Ishikawa (cell line): ENCODE measurements around the gene NTMT1.

ENCODE experiments used
- CEBPB ChIP-seq: IDR thresholded peaks from 2 replicates; pipeline ENCODE4 v1.6.1; 2012
- CREB1 ChIP-seq: IDR thresholded peaks from 2 replicates; pipeline ENCODE4 v1.6.1; 2012; ENCODE audit warnings: low read depth
- EGR1 ChIP-seq: IDR thresholded peaks from 2 replicates; pipeline ENCODE4 v1.6.1; 2012
- EP300 ChIP-seq: IDR thresholded peaks from 2 replicates; pipeline ENCODE4 v1.6.1; 2012; ENCODE audit warnings: borderline replicate concordance
- FOXM1 ChIP-seq: IDR thresholded peaks from 2 replicates; pipeline ENCODE4 v1.6.1; 2012; ENCODE audit warnings: low read depth, borderline replicate concordance
- NFIC ChIP-seq: IDR thresholded peaks from 2 replicates; pipeline ENCODE4 v1.6.1; 2012
- RAD21 ChIP-seq: IDR thresholded peaks from 2 replicates; pipeline ENCODE4 v1.6.1; 2012; ENCODE audit warnings: low read depth
- TAF1 ChIP-seq: IDR thresholded peaks from 2 replicates; pipeline ENCODE4 v1.6.1; 2012; ENCODE audit warnings: low read depth, mild to moderate bottlenecking
- TCF12 ChIP-seq: IDR thresholded peaks from 2 replicates; pipeline ENCODE4 v1.6.1; 2012; ENCODE audit warnings: low read depth
- TEAD4 ChIP-seq: IDR thresholded peaks from 2 replicates; pipeline ENCODE4 v1.6.1; 2012
- YY1 ChIP-seq: IDR thresholded peaks from 2 replicates; pipeline ENCODE4 v1.6.1; 2012; ENCODE audit warnings: low read depth
- ZBTB7A ChIP-seq: IDR thresholded peaks from 2 replicates; pipeline ENCODE4 v1.6.1; 2012; ENCODE audit warnings: low read depth
- TF ChIP-seq, protein P1 (sequence below): IDR thresholded peaks from 2 replicates; pipeline ENCODE4 v1.6.1; 2012
- TF ChIP-seq, protein P2 (sequence below): IDR thresholded peaks from 2 replicates; pipeline ENCODE4 v1.6.1; 2012; ENCODE audit warnings: low read depth, mild to moderate bottlenecking
- TF ChIP-seq, protein P3 (sequence below): IDR thresholded peaks from 2 replicates; pipeline ENCODE4 v1.6.1; 2012

Gene NTMT1

DNA sequence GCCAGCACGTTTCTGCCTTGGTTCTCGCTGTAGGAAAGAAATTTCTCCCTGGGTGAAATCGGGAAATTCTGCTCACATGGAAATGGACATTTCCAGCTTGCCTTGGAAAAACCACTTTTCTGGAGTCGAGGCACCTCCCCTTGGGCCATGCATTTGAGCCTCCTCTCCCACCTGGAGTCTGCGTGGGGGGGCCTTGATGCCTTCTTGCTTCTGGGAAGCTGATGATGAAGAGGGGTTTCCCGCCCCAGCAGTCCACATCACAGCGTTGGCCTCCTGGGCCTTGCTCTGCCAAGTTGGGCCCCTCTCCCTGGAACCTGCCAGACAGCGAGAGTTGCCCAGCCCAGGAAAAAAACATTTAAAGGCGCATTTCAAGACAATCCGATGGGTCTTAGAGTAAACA is 17.7 kb downstream of the NTMT1 start:
- no peak for TF ChIP-seq CEBPB
- no peak for TF ChIP-seq ZBTB7A
- TF ChIP-seq TEAD4 = no peak
- TF ChIP-seq, protein P1, sequence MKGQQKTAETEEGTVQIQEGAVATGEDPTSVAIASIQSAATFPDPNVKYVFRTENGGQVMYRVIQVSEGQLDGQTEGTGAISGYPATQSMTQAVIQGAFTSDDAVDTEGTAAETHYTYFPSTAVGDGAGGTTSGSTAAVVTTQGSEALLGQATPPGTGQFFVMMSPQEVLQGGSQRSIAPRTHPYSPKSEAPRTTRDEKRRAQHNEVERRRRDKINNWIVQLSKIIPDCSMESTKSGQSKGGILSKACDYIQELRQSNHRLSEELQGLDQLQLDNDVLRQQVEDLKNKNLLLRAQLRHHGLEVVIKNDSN = no peak
- TF ChIP-seq FOXM1 = no peak
- TF ChIP-seq, protein P2, sequence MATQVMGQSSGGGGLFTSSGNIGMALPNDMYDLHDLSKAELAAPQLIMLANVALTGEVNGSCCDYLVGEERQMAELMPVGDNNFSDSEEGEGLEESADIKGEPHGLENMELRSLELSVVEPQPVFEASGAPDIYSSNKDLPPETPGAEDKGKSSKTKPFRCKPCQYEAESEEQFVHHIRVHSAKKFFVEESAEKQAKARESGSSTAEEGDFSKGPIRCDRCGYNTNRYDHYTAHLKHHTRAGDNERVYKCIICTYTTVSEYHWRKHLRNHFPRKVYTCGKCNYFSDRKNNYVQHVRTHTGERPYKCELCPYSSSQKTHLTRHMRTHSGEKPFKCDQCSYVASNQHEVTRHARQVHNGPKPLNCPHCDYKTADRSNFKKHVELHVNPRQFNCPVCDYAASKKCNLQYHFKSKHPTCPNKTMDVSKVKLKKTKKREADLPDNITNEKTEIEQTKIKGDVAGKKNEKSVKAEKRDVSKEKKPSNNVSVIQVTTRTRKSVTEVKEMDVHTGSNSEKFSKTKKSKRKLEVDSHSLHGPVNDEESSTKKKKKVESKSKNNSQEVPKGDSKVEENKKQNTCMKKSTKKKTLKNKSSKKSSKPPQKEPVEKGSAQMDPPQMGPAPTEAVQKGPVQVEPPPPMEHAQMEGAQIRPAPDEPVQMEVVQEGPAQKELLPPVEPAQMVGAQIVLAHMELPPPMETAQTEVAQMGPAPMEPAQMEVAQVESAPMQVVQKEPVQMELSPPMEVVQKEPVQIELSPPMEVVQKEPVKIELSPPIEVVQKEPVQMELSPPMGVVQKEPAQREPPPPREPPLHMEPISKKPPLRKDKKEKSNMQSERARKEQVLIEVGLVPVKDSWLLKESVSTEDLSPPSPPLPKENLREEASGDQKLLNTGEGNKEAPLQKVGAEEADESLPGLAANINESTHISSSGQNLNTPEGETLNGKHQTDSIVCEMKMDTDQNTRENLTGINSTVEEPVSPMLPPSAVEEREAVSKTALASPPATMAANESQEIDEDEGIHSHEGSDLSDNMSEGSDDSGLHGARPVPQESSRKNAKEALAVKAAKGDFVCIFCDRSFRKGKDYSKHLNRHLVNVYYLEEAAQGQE = no peak
- TF ChIP-seq CREB1 = no peak
- TF ChIP-seq NFIC = no peak
- TF ChIP-seq TAF1 = no peak
- no peak for TF ChIP-seq YY1
- TF ChIP-seq EP300 = no peak
- TF ChIP-seq RAD21 = no peak
- TF ChIP-seq TCF12 = no peak
- TF ChIP-seq, protein P3, sequence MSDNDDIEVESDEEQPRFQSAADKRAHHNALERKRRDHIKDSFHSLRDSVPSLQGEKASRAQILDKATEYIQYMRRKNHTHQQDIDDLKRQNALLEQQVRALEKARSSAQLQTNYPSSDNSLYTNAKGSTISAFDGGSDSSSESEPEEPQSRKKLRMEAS = no peak

DNA sequence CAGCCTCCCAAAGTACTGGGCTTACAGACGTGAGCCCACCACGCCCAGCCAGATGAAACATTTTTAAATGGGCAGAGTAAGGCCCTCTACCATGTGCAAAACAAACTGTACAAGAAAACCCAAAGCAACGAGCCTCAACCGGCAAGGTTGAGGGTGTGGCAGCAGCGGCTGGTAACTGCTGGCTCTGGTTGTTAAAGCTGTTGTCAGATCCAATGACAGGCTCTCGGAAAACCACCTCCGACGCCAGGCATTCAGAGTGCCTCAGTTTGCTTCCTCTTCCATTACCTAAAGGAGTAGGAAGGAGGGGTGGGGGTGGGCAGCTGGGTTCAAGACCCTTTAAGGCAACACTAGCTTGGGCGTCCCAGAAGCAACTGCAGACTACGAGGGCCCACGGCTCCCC is 18.4 kb downstream of the NTMT1 start:
- TF ChIP-seq CREB1 (no peak), EP300 (no peak), YY1 (no peak)

DNA sequence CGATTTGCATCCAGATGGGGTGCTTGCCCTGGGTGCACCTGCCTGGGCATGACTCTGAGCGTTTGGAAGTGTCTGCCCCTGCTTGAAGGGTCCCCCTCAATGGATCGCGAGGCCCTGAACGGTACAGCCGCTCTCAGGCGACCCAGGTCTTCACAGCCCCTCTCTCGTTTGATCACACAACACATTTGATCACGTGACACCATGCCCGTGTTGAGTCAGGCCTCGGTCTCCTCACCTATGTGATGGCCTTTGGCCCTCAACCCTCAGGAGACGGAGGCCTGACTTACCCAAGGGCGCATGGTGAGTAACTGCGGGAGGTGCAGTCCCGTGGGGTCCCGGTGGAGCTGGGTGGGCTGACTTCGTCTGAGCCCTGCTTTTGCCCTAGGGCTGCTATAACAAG is 18.9 kb downstream of the NTMT1 start:
- TF ChIP-seq RAD21 = no peak
- TF ChIP-seq, protein P1 = 0 out of 2 replicates have a peak, but pooled peaks have one; percentile 12

DNA sequence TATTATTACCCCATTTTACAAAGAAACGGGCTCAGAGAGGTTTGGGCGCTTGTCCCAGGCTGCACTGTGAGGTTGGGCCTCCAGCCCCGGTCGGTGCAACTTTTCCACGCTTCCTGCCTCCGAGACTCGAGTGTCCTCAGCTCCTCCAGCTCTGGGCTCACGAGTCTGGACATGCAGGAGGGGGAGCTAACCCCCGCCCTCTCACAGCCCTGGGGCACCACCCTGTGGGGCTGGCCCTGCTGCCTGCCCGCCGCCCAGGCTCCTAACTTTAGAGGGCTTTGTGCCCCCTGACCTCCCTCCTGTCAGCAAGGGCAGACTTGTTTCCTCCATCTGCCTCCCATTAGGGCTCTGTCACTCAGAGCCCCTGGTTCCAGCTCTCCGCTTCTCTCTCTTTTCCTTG is 20.3 kb downstream of the NTMT1 start:
- no peak for TF ChIP-seq TEAD4
- TF ChIP-seq EP300 = no peak
- no peak for TF ChIP-seq TAF1
- no peak for TF ChIP-seq ZBTB7A
- no peak for TF ChIP-seq FOXM1
- no peak for TF ChIP-seq CREB1

DNA sequence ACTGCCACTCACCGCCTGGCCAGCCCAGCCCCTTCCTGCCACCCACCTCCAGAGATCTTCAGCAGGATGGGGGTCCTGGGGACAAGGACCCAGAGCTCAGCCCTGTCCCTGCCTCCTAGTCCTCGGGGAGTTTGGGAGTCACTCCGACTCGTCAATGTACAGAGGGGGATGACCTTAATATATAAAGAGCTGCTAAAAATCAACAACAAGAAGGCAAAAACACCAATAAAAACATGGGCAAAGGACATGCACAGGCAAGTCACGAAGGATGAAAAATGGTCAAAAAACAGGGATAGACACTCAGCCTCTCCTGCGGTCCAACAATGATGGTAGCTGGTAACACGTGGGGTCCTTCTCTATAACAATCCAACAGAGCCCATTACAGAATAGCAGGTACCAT is 20.7 kb downstream of the NTMT1 start:
- no peak for TF ChIP-seq TEAD4
- no peak for TF ChIP-seq TCF12
- no peak for TF ChIP-seq NFIC
- TF ChIP-seq, protein P2 = no peak
- TF ChIP-seq TAF1 = no peak
- TF ChIP-seq YY1 = no peak
- TF ChIP-seq, protein P3 = no peak
- no peak for TF ChIP-seq EGR1
- TF ChIP-seq, protein P1 = no peak
- no peak for TF ChIP-seq FOXM1
- TF ChIP-seq CREB1 = no peak
- no peak for TF ChIP-seq EP300
- no peak for TF ChIP-seq ZBTB7A
- TF ChIP-seq CEBPB = no peak
- TF ChIP-seq RAD21 = no peak

DNA sequence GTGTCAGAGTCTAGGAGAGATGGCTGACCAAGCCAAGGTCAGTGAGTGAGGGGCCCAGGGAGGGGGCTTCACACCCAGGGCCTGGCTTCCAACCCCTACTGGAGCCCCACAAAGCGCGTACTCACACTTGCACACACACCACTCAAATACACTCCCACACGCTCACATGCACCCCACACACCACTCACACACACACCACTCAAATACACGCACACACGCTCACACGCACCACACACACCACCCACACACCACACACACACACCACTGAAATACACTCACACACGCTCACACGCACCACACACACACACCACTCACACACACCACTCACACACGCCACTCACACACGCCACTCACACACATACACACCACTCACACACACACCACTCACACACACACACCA is 21.7 kb downstream of the NTMT1 start:
- TF ChIP-seq CEBPB (no peak), NFIC (no peak), CREB1 (no peak), TEAD4 (no peak)
